SW 1271 (cell line): ENCODE results near the gene GNA12.
"Not testable (repeated sequence)": the region's sequence is repeated elsewhere in the genome, so short reads cannot be mapped to it uniquely, and the experiment has no call there.

ENCODE experiments used
- DNase-seq, 2 experiments: peaks; one replicate each; lab custom pipeline; 2025; lab: John Stamatoyannopoulos, UW

Gene GNA12

DNA sequence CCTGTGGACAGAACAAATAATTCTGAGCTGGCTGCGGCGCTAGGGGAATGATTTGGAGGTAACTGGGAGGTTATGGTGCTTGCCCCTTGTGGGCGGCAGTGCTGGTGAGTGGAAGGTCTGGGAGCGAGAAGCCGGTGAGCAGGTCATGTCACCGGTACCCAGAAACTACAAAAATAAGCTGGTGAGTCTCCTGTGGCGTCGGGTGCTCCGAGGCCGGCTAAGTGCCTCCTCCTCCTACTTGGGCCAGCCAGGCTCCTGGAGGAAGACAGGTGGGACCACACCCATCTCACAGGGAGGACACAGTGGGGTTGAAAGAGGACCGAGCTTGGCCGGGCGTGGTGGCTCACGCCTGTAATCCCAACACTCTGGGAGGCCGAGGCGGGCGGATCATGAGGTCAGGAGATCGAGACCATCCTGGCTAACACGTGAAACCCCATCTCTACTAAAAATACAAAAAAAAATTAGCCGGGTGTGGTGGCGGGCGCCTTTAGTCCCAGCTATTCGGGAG is 152.1 kb downstream of the GNA12 start:
- DNase-seq, result not testable (repeated sequence)

DNA sequence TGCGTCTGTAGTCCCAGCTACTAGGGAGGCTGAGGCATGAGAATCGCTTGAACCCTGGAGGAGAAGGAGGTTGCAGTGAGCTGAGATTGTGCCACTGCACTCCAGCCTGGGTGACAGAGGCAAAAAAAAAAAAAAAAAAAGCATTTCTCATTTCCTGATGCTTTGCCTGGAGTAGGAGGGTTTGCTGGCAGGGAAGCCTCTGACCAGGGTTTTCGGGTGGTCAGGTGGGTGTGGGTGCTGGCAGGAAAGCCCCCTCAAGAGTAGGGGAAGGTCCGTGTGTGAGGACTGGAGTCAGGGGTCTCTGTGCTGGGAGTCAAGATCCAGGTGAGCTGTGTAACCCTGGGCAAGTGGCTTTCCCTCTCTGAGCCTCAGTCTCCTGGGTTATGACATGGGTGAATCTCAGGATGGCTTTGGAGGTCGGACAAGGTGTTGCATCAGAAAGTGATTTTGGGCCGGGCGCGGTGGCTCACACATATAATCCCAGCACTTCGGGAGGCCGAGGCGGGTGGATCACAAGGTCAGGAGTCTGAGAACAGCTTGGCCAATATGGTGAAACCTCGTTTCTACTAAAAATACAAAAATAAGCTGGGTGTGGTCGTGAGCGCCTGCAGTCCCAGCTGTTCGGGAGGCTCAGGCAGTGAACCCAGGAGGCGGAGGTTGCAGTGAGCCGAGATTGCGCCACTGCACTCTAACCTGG is 152.9 kb downstream of the GNA12 start:
- no peak for DNase-seq

DNA sequence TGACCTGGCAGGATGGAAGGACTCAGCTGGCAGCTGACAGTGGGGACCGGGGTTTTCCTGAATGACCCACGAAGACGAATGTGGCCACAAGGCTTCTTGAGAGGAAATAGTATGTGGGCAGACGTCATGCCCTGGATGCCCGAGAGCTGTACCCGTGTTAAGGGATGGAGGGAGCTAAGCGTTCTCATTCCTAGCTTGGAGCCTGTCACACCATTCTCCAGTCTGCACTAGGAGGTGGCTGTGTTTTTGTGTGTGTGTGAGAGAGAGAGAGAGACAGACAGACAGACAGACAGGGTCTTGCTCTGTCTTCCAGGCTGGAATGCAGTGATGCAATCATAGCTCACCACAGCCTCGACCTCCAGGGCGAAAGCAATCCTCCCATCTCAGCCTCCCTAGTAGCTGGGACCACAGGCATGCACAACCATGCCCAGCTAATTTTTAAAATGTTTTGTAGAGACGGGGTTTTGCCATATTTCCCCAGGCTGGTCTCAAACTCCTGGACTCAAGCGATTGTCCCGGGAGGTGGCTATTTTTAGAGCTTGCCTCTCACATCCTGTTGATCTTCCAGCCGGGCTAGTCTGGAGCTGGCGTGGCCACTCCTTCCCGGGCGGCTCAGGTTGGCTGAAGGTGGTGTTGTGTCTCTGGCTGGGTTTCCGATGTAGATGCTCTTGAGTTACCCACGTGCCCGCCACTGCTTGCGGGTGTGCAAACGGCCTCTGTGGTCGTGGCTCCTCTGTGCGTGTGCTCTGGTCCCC is 154.0 kb downstream of the GNA12 start:
- no peak for DNase-seq

DNA sequence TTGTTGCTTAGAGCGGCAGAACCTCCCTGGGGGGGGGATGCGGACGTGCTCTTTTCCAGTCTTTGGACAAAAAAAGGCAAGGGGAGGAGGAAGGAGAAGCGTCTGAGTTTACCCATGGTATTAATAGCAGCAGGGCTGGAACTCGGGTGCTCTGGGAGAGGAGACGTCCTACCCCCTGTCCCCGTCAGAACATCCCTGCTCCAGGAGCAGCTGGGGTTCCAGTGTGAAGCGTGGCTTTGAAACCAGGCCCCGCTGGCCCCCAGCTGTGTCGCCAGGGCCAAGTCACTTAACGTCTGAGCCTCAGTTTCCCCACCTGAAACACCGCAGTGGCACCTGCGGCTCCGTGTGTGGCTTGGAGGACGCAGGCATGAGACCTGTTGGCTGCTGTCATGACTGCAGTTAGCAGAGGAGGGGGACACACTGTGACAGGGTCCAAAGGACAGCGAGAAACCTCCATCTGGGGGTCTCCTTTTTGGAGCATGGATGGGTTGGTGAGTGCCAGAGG is 154.7 kb downstream of the GNA12 start:
- DNase-seq, result no peak

DNA sequence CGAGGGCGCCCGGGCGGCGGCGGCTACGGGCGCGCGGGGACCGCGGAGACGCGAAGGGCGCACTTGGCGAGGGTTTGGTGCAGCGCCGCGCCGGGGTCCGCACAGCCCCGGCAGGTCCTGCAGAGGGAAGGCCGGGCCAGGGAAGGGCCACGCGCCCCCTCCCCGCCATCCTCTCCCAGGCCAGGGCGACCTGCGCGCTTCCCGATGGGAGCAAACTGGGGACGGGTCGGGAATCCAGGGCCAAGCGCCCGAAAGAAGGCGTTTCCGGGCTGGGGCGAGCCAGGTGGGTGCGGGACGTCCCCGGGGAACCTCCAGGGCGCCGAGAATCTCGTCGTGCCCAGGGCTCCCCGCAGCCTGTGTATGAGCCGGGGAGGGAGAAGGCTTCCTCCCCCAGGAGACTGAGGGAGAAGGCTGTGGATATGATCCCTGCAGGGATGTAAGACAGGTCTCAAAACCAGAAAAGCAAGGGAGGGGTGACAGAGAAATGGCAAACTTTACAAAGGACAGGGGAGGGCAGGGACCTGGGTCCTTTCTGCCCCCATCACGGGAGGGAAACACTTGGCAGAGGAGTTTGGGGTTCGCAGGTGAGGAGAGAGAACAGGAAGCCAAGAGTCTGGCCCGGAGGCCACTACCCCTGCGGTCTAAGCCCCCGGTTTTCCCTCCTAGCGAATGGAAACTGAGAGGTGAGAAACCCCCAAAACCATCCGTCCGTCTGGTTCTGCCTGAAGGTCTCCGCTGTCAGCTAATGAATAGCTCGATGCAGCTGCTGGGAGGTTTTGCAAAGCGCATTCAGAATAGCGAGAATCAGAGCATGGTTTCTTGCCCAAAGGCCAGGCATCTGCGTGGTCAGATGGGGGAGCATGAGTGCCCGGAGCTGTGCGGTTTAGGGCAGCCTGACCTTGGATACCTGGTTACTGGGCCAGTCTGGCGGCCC is 155.4 kb downstream of the GNA12 start:
- DNase-seq, result no peak

DNA sequence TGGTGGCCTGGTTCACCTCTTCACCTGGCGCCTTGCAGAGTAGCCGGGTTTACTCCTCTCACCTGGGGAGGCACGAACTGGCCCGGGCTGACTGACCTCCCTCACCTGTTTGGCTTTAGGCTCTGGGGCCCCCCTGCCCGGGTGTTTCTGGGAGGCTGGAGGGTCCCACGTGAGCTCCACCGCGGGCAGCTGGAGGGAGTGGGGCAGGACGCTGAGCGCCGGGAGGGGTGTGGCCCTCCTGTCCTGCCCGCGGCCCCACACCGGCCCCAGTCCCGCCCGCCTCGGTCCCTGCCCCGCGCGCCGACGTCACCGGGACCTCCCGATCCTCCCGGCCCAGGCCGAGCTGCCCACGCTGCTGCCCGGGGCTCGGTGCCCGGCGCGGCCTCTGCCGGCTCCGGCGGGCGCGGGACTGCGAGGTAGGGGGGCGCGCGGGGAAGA is 156.2 kb downstream of the GNA12 start, which contains the start of gene AMZ1:
Gene AMZ1 (plus strand): TSS at position 322 of the 438 bp plus-strand sequence. CDS start 12,250 bp downstream, outside the sequence.
- DNase-seq, result no peak

DNA sequence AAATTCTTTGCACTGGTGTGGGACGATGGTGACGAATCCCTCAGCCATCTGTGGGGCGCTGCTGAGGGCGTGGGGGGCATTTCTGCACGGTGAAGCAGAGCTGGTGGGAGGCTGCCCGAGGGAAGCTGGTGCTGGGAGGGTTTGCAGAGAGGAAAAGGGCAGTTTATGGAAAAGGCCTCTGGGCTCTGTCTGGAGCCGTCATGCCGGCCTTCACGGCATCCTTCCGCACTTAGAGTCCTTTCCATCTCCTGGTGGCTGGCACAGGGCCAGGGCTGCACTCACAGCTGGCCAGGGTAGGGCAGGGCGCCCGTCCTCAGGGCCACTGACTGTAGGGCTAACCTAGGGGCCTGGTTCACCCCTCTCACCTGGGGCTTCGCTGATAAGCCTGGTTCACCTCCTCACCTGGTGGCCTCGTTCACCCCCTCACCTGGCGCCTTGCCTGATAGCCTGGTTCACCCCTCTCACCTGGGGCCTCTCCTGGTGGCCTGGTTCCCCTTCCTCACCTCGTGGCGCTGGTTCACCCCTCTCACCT is 156.7 kb downstream of the GNA12 start:
- no peak for DNase-seq

DNA sequence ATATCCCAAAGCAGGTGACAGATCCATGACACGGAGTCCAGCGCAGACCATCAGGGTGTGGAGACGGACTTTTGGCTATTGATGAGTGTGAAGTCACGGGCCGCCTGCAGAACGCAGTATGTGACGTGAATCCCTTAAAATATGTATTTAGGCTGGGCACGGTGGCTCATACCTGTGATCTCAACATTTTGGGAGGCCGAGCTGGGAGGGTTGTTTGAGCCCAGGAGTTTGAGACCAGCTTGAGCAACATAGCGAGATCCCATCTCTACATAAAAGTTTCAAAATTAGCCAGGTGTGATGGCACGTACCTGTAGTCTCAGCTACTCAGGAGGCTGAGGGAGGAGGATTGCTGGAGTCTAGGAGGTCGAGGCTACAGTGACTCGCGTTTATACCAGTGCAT is 158.0 kb downstream of the GNA12 start:
- DNase-seq, result no peak

DNA sequence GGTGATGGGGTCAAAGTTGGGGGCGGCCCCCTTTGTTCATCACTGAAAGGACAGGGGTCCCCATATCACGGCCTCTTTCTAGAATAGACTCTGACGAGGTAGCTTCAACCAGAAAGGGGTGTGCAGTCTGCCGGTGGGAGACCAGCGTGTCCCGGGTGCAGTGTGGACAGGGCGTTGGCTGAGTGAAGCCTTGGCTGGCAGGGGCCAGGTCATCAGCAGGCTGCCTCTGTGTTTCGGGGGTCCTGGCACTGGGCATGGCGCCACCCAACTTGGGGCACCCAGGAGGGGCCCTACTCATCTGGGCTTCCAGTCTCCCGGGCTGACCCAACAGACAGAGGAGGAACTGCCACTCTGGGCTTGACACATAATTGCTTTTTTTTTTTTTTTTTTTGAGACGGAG is 159.6 kb downstream of the GNA12 start:
- DNase-seq, result no peak

DNA sequence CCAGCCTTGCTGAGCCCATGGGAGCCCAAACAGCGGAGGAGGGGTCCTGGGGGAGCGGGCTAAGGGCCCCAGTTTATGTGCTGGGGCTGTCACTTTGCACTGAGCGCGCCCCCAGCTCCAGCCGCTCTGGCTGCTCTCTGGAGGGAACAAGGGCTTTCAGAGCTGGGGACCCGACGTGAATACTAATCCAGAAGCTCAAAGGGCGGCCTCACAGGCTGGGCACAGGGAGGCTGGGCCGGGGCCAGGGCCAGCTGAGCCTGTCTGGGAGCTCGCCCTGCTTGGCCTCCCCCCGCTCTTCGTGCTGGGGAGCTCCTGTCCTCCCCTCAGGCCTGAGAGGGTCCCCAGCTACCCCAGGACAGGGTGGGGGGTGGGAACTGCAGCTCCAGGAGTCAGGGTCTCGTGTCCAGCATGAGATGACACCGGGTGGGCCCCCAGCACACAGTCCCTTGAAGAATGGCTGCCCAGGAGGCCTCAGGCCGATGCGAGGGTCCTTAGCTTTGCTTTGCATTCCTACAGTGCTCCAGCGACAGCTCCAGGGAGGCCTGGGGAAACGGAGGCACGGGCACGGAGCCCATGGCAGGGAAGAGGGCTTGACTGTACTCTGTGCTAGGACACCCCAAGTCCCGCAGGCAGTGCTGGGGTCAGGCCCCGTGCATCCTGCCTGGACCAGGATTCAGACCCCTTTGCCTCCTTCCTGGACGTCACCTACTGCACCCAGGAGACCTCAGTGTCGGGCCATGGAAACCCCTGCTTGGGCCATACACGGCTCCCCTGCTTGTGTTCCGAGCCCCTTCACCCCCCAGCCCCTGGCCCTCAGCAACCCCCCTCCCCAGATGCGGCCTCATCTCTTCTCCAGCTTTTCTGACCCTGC is 161.9 kb downstream of the GNA12 start:
- no peak for DNase-seq

DNA sequence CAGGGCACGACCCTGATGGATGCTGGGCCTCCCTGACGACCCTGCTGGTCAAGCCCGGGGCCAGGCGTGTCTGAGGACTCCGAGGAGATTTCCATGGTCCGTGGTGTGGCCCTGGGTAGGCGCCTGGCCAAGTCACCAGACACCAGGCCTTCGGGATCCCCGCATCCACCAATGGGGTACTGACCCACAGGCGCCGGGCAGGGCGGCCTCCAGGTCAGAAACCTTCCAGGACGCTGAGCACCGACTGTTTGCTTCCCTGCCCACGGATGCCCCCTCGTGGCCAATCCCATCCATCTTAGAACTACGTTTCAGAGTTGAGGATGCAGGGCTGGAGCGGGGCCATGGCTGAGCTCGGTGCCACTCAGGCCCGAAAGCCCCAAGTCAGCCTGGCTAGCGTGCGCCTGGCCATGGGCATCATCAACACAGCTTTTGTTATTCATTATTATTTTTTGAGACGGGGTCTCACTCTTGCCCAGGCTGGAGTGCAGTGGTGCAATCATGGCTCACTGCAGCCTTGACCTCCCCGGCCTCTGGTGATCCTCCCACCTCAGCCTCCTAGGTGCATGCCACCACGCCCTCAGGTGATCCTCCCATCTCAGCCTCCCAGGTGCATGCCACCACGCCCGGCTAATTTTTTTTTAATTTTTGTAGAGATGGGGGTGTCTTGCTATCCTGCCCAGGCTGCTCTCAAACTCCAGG is 163.2 kb downstream of the GNA12 start:
- DNase-seq, result peak in 1 of 2 experiments; percentile 67

DNA sequence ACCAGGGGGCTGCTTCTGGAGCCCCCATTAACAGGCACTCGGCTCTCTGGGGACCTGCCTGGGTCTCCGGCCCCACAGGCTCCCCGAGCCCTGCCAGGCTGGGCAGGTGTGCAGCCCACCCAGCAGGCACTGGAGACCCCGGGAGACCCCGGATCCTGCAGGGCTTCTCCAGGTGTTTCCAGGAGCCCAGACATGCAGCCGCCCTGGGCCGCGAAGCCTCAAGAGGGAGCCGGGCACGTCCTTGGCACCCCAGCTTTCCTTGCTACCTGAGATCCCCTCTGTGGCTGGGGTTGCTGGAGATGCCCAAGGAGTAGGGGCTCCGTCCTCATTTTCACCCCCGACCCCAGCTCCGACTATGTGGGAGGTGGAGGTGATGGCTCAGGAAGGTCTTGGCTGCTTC is 163.9 kb downstream of the GNA12 start:
- DNase-seq, result no peak

DNA sequence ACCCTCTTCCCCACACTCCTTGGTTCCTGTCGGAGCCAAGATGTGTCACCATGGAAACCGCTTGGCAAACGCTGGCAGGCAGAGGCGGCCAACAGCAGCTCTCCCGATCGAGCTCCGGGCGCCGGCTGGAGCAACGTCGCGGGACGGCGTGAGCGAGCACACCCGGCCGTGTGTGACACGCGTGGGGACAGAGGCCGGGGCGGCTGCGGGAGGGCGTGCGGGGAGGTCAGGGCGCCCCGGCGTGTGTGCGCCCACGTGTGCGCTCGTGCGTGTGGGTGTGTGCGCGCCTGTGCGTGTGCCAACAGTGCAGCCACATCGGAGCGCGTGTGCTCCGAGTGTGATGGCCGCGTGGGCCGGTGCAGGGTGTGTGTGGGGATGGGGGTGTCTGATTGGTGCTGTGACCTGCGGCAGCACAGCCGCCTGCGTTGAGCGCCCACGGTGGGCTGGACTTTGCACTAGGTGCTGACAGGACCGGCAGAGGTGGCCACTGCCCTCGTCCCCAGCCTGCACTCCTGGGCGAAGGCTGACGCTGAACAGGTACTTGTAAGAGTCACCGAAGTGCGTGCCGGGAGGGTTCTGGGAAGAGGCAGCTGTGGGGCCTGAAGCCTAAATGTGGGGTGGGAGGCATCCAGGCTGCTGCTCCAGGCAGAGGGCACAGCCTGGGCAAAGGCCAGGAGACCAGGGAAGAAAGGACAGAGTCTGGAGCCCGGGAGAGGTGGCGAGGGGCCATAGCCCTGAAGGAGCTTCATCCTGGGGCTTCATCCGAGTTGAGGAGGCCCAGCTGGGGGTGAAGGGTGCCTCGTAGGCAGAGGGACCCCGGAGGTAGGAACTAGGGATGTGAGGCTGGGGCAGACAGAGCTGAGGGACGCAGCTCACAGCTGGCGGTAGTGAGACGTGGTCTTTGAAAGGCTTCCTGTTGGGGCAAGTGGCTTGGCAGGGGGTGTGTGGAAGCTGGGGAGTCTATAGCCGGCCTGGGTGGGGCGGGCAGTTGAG is 164.7 kb downstream of the GNA12 start:
- not testable (repeated sequence) for DNase-seq

DNA sequence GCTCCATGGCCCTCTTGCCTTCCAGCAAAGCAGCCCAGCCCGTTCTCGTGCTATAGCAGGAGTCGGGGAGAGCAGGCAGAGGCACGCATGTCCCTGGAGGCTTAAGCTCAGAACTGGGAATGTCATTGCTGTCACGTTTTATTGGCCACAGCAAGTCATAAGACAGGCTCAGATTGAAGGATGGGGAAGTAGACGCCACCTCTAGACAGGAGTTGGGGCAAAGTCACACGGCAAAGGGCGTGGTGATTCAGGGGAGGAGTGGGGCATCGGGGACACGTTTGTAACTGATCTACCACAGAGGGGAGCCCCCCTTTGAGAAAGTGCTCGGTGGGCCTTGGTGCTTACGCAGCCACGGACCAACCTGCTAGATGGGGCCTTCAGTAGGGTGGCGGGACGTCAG is 165.7 kb downstream of the GNA12 start:
- DNase-seq, result not testable (repeated sequence)
